Neural progenitor cell (in vitro differentiated cells): ENCODE results near the gene AP1B1. TPM values are rescaled to one million over a fixed set of nuclear protein-coding genes. Genes with fewer than 3 reads are reported as not detected.
A peak's percentile ranks its signal among the peaks of the same experiment; 100 is the strongest.

Experiments
- DNase-seq: peaks from one replicate; pipeline ENCODE4 v3.0.0-alpha.2; 2016; ENCODE audit warnings: low spot score
- H2AFZ ChIP-seq: fragments of 200-600 bp; sonication (generic); replicated peaks from 2 replicates; pipeline ENCODE4 v1.6.1; 2016; ENCODE audit warnings: antibody characterized with exemption
- H3F3A ChIP-seq: fragments of 200-600 bp; sonication (generic); 2 replicates; pipeline ENCODE4 v1.6.1; 2016; ENCODE audit warnings: antibody characterized with exemption, low read depth
- H3K27ac ChIP-seq: fragments of 200-600 bp; sonication (generic); 2 replicates; pipeline ENCODE4 v1.5.1; 2016; ENCODE audit warnings: mild to moderate bottlenecking
- H3K27me3 ChIP-seq: fragments of 200-600 bp; sonication (generic); 2 replicates; pipeline ENCODE4 v1.6.1; 2016; ENCODE audit warnings: mild to moderate bottlenecking, moderate library complexity
- H3K36me3 ChIP-seq: fragments of 200-600 bp; sonication (generic); 2 replicates; pipeline ENCODE4 v1.5.1; 2016
- H3K4me1 ChIP-seq: fragments of 200-600 bp; sonication (generic); 2 replicates; pipeline ENCODE4 v1.6.1; 2016; ENCODE audit warnings: mixed run types
- H3K4me2 ChIP-seq: fragments of 200-600 bp; sonication (generic); 2 replicates; pipeline ENCODE4 v1.6.1; 2016
- H3K4me3 ChIP-seq: fragments of 200-600 bp; sonication (generic); 2 replicates; pipeline ENCODE4 v1.5.1; 2016
- H3K79me2 ChIP-seq: fragments of 200-600 bp; sonication (generic); 2 replicates; pipeline ENCODE4 v1.6.1; 2016; ENCODE audit warnings: low read depth
- H3K9ac ChIP-seq: fragments of 200-600 bp; sonication (generic); 2 replicates; pipeline ENCODE4 v1.6.1; 2016
- H3K9me3 ChIP-seq: fragments of 200-600 bp; sonication (generic); 2 replicates; pipeline ENCODE4 v1.5.1; 2016; ENCODE audit warnings: low read depth
- H4K20me1 ChIP-seq: fragments of 200-600 bp; sonication (generic); 2 replicates; pipeline ENCODE4 v1.6.1; 2016; ENCODE audit warnings: low read depth
- H3K27ac Mint-ChIP-seq: 3 replicates; pipeline ENCODE4 v1.8.0; 2021; ENCODE audit warnings: mixed read lengths
- H3K27me3 Mint-ChIP-seq: 2 replicates; pipeline ENCODE4 v1.8.0; 2022; ENCODE audit warnings: low read depth, mild to moderate bottlenecking, inconsistent platforms, moderate library complexity, mixed read lengths; ENCODE audit not compliant: insufficient read depth
- H3K36me3 Mint-ChIP-seq: 3 replicates; pipeline ENCODE4 v1.8.0; 2021; ENCODE audit warnings: mixed read lengths
- H3K4me1 Mint-ChIP-seq: 3 replicates; pipeline ENCODE4 v1.8.0; 2021; ENCODE audit warnings: mixed read lengths
- H3K4me3 Mint-ChIP-seq: 3 replicates; pipeline ENCODE4 v1.8.0; 2021; ENCODE audit warnings: mild to moderate bottlenecking, moderate library complexity, mixed read lengths
- H3K9me3 Mint-ChIP-seq: 3 replicates; pipeline ENCODE4 v1.8.0; 2020; ENCODE audit warnings: mixed read lengths
- EZH2 ChIP-seq: fragments of 200-600 bp; sonication (generic); IDR thresholded peaks from 2 replicates; pipeline ENCODE4 v1.6.1; 2017; ENCODE audit warnings: antibody characterized with exemption, mild to moderate bottlenecking, moderate library complexity
- EZH2phosphoT487 ChIP-seq: fragments of 200-600 bp; sonication (generic); IDR thresholded peaks from 2 replicates; pipeline ENCODE4 v1.6.1; 2017; ENCODE audit warnings: antibody characterized with exemption
- total RNA-seq: library from RNA; depleted of rRNA; stranded (reverse); fragments of >200 nt; gene quantifications from 2 replicates; pipeline ENCODE4 v1.2.3, GENCODE V29; 2015; ENCODE audit warnings: low replicate concordance
- TF ChIP-seq, protein P1 (sequence below): fragments of 200-600 bp; sonication (generic); IDR thresholded peaks from 2 replicates; pipeline ENCODE4 v1.5.1; 2017; ENCODE audit warnings: antibody characterized with exemption, mild to moderate bottlenecking

Gene AP1B1
- total RNA-seq, 1 donor from 2014 or later, result 34.7 TPM

DNA sequence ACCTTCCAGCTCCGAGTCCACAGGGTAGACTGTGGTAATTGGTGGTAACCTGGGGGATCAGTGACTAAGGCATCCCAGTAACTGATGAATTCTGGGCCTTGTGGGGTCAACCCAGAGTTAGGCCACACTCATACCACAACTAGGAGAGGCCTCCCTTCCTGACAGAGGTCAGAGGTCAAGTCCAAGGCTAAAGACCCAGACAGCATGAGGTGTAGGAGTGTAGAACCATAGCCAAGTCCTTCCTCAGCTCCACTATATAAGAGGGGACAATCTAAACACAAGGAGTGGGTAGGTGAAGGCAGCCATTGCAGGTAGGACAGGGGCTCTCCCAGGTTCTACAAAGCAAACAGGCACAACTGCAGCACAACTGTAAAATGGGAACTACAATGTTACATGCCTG lies 4.6 kb downstream of the AP1B1 start:
- peaks cover 4% of the 10 kb centered on the region for H3K4me1 ChIP-seq
- H3K79me2 ChIP-seq, result peaks cover 33% of the 10 kb centered on the region
- no peaks in the 10 kb centered on the region for H3F3A ChIP-seq
- DNase-seq, result no peak
- no peaks in the 10 kb centered on the region for H3K9me3 ChIP-seq
- Mint-ChIP-seq H3K36me3 (peaks cover 9% of the 10 kb centered on the region), H3K4me1 (peaks cover 28% of the 10 kb centered on the region), H3K27me3 (peaks cover 3% of the 10 kb centered on the region), H3K4me3 (no peak overlapping the region), H3K9me3 (no peaks in the 10 kb centered on the region), H3K27ac (no peak overlapping the region)
- H3K36me3 ChIP-seq, result no peaks in the 10 kb centered on the region
- no peak overlapping the region for H3K27ac ChIP-seq
- no peak overlapping the region for H3K9ac ChIP-seq
- no peak overlapping the region for H3K4me3 ChIP-seq
- no peak overlapping the region for H3K4me2 ChIP-seq
- H3K27me3 ChIP-seq, result no peaks in the 10 kb centered on the region
- H4K20me1 ChIP-seq, result peaks cover 14% of the 10 kb centered on the region
- no peak overlapping the region for H2AFZ ChIP-seq
- TF ChIP-seq EZH2phosphoT487 (no peak), EZH2 (no peak)
- TF ChIP-seq, protein P1, sequence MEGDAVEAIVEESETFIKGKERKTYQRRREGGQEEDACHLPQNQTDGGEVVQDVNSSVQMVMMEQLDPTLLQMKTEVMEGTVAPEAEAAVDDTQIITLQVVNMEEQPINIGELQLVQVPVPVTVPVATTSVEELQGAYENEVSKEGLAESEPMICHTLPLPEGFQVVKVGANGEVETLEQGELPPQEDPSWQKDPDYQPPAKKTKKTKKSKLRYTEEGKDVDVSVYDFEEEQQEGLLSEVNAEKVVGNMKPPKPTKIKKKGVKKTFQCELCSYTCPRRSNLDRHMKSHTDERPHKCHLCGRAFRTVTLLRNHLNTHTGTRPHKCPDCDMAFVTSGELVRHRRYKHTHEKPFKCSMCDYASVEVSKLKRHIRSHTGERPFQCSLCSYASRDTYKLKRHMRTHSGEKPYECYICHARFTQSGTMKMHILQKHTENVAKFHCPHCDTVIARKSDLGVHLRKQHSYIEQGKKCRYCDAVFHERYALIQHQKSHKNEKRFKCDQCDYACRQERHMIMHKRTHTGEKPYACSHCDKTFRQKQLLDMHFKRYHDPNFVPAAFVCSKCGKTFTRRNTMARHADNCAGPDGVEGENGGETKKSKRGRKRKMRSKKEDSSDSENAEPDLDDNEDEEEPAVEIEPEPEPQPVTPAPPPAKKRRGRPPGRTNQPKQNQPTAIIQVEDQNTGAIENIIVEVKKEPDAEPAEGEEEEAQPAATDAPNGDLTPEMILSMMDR, result no peak

- DNase-seq, result no peak
- Mint-ChIP-seq H3K4me3 (no peak overlapping the region), H3K4me1 (peaks cover 24% of the 10 kb centered on the region), H3K36me3 (peaks cover 9% of the 10 kb centered on the region), H3K27me3 (peaks cover 3% of the 10 kb centered on the region), H3K27ac (no peak overlapping the region), H3K9me3 (no peaks in the 10 kb centered on the region)
- Histone ChIP-seq H3K4me2 (no peak overlapping the region), H3K27me3 (no peaks in the 10 kb centered on the region), H3K27ac (no peak overlapping the region), H3K9me3 (no peaks in the 10 kb centered on the region), H3K79me2 (peaks cover 29% of the 10 kb centered on the region), H3K9ac (no peak overlapping the region), H3F3A (no peaks in the 10 kb centered on the region), H3K36me3 (no peaks in the 10 kb centered on the region), H3K4me1 (peaks cover 2% of the 10 kb centered on the region), H2AFZ (no peak overlapping the region), H4K20me1 (peaks cover 12% of the 10 kb centered on the region), H3K4me3 (no peak overlapping the region)
- TF ChIP-seq EZH2 (no peak), EZH2phosphoT487 (no peak)
- TF ChIP-seq, protein P1, result no peak
These were observed 5.6 kb downstream of the AP1B1 start for GRCh38 chr22:29382580-29383302.

- Mint-ChIP-seq H3K4me3 (no peak overlapping the region), H3K27me3 (peaks cover 3% of the 10 kb centered on the region), H3K36me3 (peaks cover 12% of the 10 kb centered on the region), H3K27ac (peak overlapping the region; percentile 48), H3K9me3 (no peaks in the 10 kb centered on the region), H3K4me1 (peaks cover 14% of the 10 kb centered on the region)
- Histone ChIP-seq H3K4me2 (no peak overlapping the region), H3K9me3 (no peaks in the 10 kb centered on the region), H4K20me1 (peaks cover 8% of the 10 kb centered on the region), H3K4me3 (no peak overlapping the region), H3K9ac (no peak overlapping the region), H3K27ac (no peak overlapping the region), H3K36me3 (no peaks in the 10 kb centered on the region), H3K4me1 (no peaks in the 10 kb centered on the region), H3K27me3 (no peaks in the 10 kb centered on the region), H2AFZ (no peak overlapping the region), H3K79me2 (peaks cover 17% of the 10 kb centered on the region), H3F3A (no peaks in the 10 kb centered on the region)
- DNase-seq, result no peak
- TF ChIP-seq, protein P1, result no peak
- TF ChIP-seq EZH2 (no peak), EZH2phosphoT487 (no peak)
These were observed 7.5 kb downstream of the AP1B1 start for GRCh38 chr22:29380856-29381255.
